A549 (cell line): ENCODE results near the gene MPPED1. TPM values are rescaled to one million over a fixed set of nuclear protein-coding genes. Genes with fewer than 3 reads are reported as not detected.

ENCODE experiments used
- ATAC-seq, 2 experiments: fragments of 200-7000 bp in 1 of 2; fragments of >200 bp in 1 of 2; cut with Nextera tagmentation in 1 of 2; cut with Tn5 transposase in 1 of 2; 3 replicates each; pipeline versions ENCODE4 v1.8.0 to v1.9.1; 2018 to 2020; ENCODE audit warnings: mild to moderate bottlenecking in 1 of 2, moderate library complexity in 1 of 2
- CTCF ChIA-PET: fragments of 300-600 bp; sonication (Branson Sonifier 250); formaldehyde crosslinking; extraction: SDS; loops from one replicate; lab custom pipeline; 2021; ENCODE audit warnings: antibody characterized with exemption, inconsistent platforms; lab: Yijun Ruan, JAX
- POLR2A ChIA-PET: fragments of 350-600 bp; formaldehyde crosslinking; extraction: SDS; loops from one replicate; lab custom pipeline; 2021; ENCODE audit warnings: antibody characterized with exemption, inconsistent platforms; lab: Yijun Ruan, JAX
- DNase-seq, 2 experiments: peaks; one replicate each; pipeline versions ENCODE4 v3.0.0 to v3.0.0-alpha.2; 2011 to 2016; ENCODE audit warnings: low read depth in 1 of 2, low spot score in 1 of 2
- FAIRE-seq: peaks from 2 replicates; lab custom pipeline; 2011; peaks lifted over from hg19 to GRCh38; lab: Jason Lieb, UNC
- H3K27ac ChIP-seq, 2 experiments: fragments of >200 bp; sonication (Bioruptor Twin); formaldehyde crosslinking; 3 replicates each; pipeline ENCODE4 v1.5.1; 2016 to 2017
- H3K4me1 ChIP-seq: fragments of >200 bp; sonication (Bioruptor Twin); formaldehyde crosslinking; 3 replicates; pipeline ENCODE4 v1.6.1; 2016
- H3K4me2 ChIP-seq: fragments of >200 bp; sonication (Bioruptor Twin); formaldehyde crosslinking; 3 replicates; pipeline ENCODE4 v1.6.1; 2016
- H3K4me3 ChIP-seq: fragments of >200 bp; sonication (Bioruptor Twin); formaldehyde crosslinking; 3 replicates; pipeline ENCODE4 v1.5.1; 2016
- H3K9me3 ChIP-seq: fragments of >200 bp; sonication (Bioruptor Twin); formaldehyde crosslinking; 3 replicates; pipeline ENCODE4 v1.6.1; 2016
- BHLHE40 ChIP-seq: IDR thresholded peaks from 2 replicates; pipeline ENCODE4 v1.6.1; 2012; ENCODE audit warnings: low read depth, low read length, inconsistent platforms
- CBX8 ChIP-seq: fragments of 200-600 bp; sonication (generic); IDR thresholded peaks from 2 replicates; pipeline ENCODE4 v1.6.1; 2016
- CTCF ChIP-seq: fragments of >200 bp; sonication (Bioruptor Twin); formaldehyde crosslinking; IDR thresholded peaks from 3 replicates; pipeline ENCODE4 v1.5.1; 2016
- EHF ChIP-seq: fragments of 250-450 bp; sonication (Bioruptor Pico); IDR thresholded peaks from 2 replicates; pipeline ENCODE4 v1.5.0; 2020; ENCODE audit warnings: mild to moderate bottlenecking
- ELK1 ChIP-seq: fragments of 150-350 bp; IDR thresholded peaks from 2 replicates; pipeline ENCODE4 v1.6.1; 2014; ENCODE audit warnings: low read depth, mild to moderate bottlenecking, low read length
- EP300 ChIP-seq, 2 experiments: fragments of >200 bp; sonication (Bioruptor Twin); formaldehyde crosslinking; IDR thresholded peaks; 2 replicates in 1 of 2; 3 replicates in 1 of 2; pipeline ENCODE4 v1.6.1; 2016 to 2017
- FOXS1 ChIP-seq: fragments of 250-450 bp; sonication (Bioruptor Pico); IDR thresholded peaks from 2 replicates; pipeline ENCODE4 v1.5.0; 2020; ENCODE audit warnings: mild to moderate bottlenecking, moderate library complexity
- GATA3 ChIP-seq: IDR thresholded peaks from 2 replicates; pipeline ENCODE4 v1.6.1; 2012; ENCODE audit warnings: borderline replicate concordance
- HOXA7 ChIP-seq: fragments of 250-450 bp; sonication (Bioruptor Pico); IDR thresholded peaks from 2 replicates; pipeline ENCODE4 v1.5.0; 2020; ENCODE audit warnings: mild to moderate bottlenecking, moderate library complexity
- KDM1A ChIP-seq: fragments of 200-600 bp; sonication (generic); IDR thresholded peaks from 2 replicates; pipeline ENCODE4 v1.6.1; 2016; ENCODE audit warnings: low read depth, mild to moderate bottlenecking
- MAFK ChIP-seq: fragments of 450-650 bp; IDR thresholded peaks from 2 replicates; pipeline ENCODE4 v1.6.1; 2014; ENCODE audit not compliant: partially characterized antibody
- NR3C1 ChIP-seq: fragments of >200 bp; sonication (Bioruptor Twin); formaldehyde crosslinking; IDR thresholded peaks from 3 replicates; pipeline ENCODE4 v1.6.1; 2017
- PHF8 ChIP-seq: fragments of 200-600 bp; sonication (generic); IDR thresholded peaks from 2 replicates; pipeline ENCODE4 v1.6.1; 2016; ENCODE audit warnings: low read depth, mild to moderate bottlenecking, antibody characterized with exemption, moderate library complexity, borderline replicate concordance
- POLR2AphosphoS2 ChIP-seq: conservative IDR thresholded peaks from 2 replicates; pipeline ENCODE4 v1.6.1; 2012; ENCODE audit warnings: low read length, improper control_type of control experiment, inconsistent platforms
- RARB ChIP-seq: fragments of 250-450 bp; sonication (Bioruptor Pico); IDR thresholded peaks from 2 replicates; pipeline ENCODE4 v1.8.0; 2021; ENCODE audit warnings: mild to moderate bottlenecking, moderate library complexity
- RCOR1 ChIP-seq: fragments of 150-350 bp; IDR thresholded peaks from 2 replicates; pipeline ENCODE4 v1.6.1; 2014; ENCODE audit warnings: antibody characterized with exemption, low read length, low read depth
- REST ChIP-seq: fragments of 200-600 bp; sonication (generic); IDR thresholded peaks from 2 replicates; pipeline ENCODE4 v1.6.1; 2016; ENCODE audit warnings: antibody characterized with exemption, mild to moderate bottlenecking, moderate library complexity
- RNF2 ChIP-seq: fragments of 200-600 bp; sonication (generic); IDR thresholded peaks from 2 replicates; pipeline ENCODE4 v1.6.1; 2016; ENCODE audit warnings: low read depth, mild to moderate bottlenecking, antibody characterized with exemption, moderate library complexity, borderline replicate concordance
- TFCP2L1 ChIP-seq: fragments of 250-450 bp; sonication (Bioruptor Pico); IDR thresholded peaks from 2 replicates; pipeline ENCODE4 v1.5.0; 2021; ENCODE audit warnings: mild to moderate bottlenecking
- TP53 ChIP-seq: fragments of 250-450 bp; sonication (Bioruptor Pico); IDR thresholded peaks from 2 replicates; pipeline ENCODE4 v1.5.0; 2021; ENCODE audit warnings: mild to moderate bottlenecking, moderate library complexity
- ZSCAN20 ChIP-seq: fragments of 250-450 bp; sonication (Bioruptor Pico); IDR thresholded peaks from 2 replicates; pipeline ENCODE4 v1.8.0; 2022; ENCODE audit warnings: mild to moderate bottlenecking, moderate library complexity
- WGBS: methylation state at CpG from one replicate; pipeline ENCODE4 v1.1.6; 2017; ENCODE audit errors: missing lambda C conversion rate; 5-methylcytosine and 5-hydroxymethylcytosine counted together
- polyA plus RNA-seq, 4 experiments: library from polyadenylated mRNA; depleted of rRNA in 3 of 4; stranded (reverse); fragments of >200 nt; fragmentation: RNase III in 1 of 4; extraction: RNeasy Plus Mini Kit Qiagen cat#74134 plus additional on column Dnase treatment in 1 of 4; gene quantifications; 2 replicates in 3 of 4; 3 replicates in 1 of 4; pipeline ENCODE4 v1.2.3, GENCODE V29; 2011 to 2017
- TF ChIP-seq, protein P1 (sequence below): fragments of >200 bp; sonication (Bioruptor Twin); formaldehyde crosslinking; IDR thresholded peaks from 3 replicates; pipeline ENCODE4 v1.6.1; 2016

Gene MPPED1
- polyA plus RNA-seq, 2 of the 4 experiments (the other 2 are of a cell fraction) = not detected

DNA sequence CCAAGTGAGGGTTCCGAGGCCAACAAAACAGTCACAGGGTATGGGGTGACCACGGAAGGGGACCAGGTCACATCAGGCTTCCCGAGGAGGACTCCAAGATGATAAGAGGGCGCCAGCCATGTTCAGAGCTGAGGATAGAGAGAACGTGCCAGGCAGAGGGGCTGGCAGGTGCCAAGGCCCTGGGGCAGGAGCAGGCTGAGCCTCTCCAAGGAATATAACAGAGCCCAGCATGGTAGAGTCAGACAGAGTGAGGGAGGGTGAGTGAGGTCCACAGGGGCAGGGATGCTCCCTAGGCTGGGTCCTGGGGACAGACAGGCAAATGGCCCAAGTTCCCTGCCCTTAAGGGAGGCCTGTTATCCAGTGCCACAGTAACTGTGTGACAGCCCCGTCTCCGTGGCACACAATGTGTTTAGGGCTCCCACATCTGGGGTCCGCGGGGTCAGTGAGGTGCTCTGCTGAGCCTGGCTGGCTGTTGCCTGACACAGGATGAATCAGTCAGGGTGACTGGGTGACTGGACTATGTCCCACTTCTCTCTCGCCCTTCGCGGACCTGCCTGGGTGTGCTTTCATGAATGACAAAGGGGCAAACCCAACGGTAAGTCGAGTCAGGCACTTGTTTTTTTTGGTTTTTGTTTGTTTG lies 105.3 kb downstream of the MPPED1 start:
- FAIRE-seq (no peak), ATAC-seq (no peak), DNase-seq (no peak)
- H3K4me2 ChIP-seq = no peak overlapping the region
- H3K4me3 ChIP-seq = no peak overlapping the region
- WGBS = 52% methylated on average over 11 of the region's 14 CpGs
- TF ChIP-seq RARB (CRISPR knock-in tag) = no peak
- TF ChIP-seq ELK1 = no peak
- no peak for TF ChIP-seq NR3C1
- TF ChIP-seq MAFK = no peak
- TF ChIP-seq POLR2AphosphoS2 = no peak
- TF ChIP-seq CBX8 = no peak
- TF ChIP-seq REST = no peak
- TF ChIP-seq TP53 (CRISPR knock-in tag) = no peak
- TF ChIP-seq TFCP2L1 (CRISPR knock-in tag) = no peak
- TF ChIP-seq CTCF = no peak
- no peak for TF ChIP-seq PHF8
- no peak for TF ChIP-seq GATA3
- TF ChIP-seq FOXS1 (CRISPR knock-in tag) = no peak
- TF ChIP-seq RCOR1 = no peak
- TF ChIP-seq RNF2 = no peak
- no peak for TF ChIP-seq HOXA7 (CRISPR knock-in tag)
- TF ChIP-seq EHF (CRISPR knock-in tag) = no peak
- no peak for TF ChIP-seq KDM1A
- H3K27ac ChIP-seq = no peak overlapping the region
- H3K9me3 ChIP-seq = no peaks in the 10 kb centered on the region
- ChIA-PET CTCF (interaction anchor here (1.2 kb wide), 1 partner anchor 39 kb away, joined by 3 read pairs; no protein-coding TSS in a partner anchor), POLR2A (no interaction called here)
- H3K4me1 ChIP-seq = peaks cover 7% of the 10 kb centered on the region; the same call in 1 of the 3 replicates

- no peak for ATAC-seq
- H3K4me2 ChIP-seq = no peak overlapping the region
- H3K27ac ChIP-seq = no peak overlapping the region
- CTCF ChIA-PET = interaction anchor here (0.6 kb wide), 1 partner anchor 64 kb away, joined by 3 read pairs; no protein-coding TSS in a partner anchor
- WGBS = 82% methylated on average over 2 of the region's 2 CpGs
- H3K4me3 ChIP-seq = no peak overlapping the region
- DNase-seq = no peak
- H3K9me3 ChIP-seq = no peaks in the 10 kb centered on the region
- peaks cover 9% of the 10 kb centered on the region; the same call in 1 of the 3 replicates for H3K4me1 ChIP-seq
- POLR2A ChIA-PET = no interaction called here
- TF ChIP-seq ZSCAN20 (CRISPR knock-in tag) (no peak), EP300 (IDR thresholded peaks at IDR 0.05) (no peak), KDM1A (no peak), BHLHE40 (no peak)
- TF ChIP-seq, protein P1, sequence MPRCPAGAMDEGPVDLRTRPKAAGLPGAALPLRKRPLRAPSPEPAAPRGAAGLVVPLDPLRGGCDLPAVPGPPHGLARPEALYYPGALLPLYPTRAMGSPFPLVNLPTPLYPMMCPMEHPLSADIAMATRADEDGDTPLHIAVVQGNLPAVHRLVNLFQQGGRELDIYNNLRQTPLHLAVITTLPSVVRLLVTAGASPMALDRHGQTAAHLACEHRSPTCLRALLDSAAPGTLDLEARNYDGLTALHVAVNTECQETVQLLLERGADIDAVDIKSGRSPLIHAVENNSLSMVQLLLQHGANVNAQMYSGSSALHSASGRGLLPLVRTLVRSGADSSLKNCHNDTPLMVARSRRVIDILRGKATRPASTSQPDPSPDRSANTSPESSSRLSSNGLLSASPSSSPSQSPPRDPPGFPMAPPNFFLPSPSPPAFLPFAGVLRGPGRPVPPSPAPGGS = no peak
- no peak for FAIRE-seq
These were observed 108.8 kb downstream of the MPPED1 start for GRCh38 chr22:43520632-43521039.
